Measurements from ENCODE around the gene SLC39A11. TPM values are rescaled to one million over a fixed set of nuclear protein-coding genes. Genes with fewer than 3 reads are reported as not detected.

Gene SLC39A11
- total RNA-seq, 1 donor from 2014 or later, result 34.8 TPM

GRCh38 chr17:72930031-72930430, 162.5 kb downstream of the SLC39A11 start:
- intact Hi-C loops (cut with micrococcal nuclease), result no loop called here
- Mint-ChIP-seq H3K4me3 (no peak overlapping the region), H3K27me3 (no peaks in the 10 kb centered on the region), H3K4me1 (peaks cover 10% of the 10 kb centered on the region), H3K9me3 (no peaks in the 10 kb centered on the region), H3K36me3 (ENCODE audit: low read depth) (peaks cover 5% of the 10 kb centered on the region), H3K27ac (no peak overlapping the region)
- CTCF ChIA-PET, result no interaction called here
- DNase-seq (no peak), ATAC-seq (ENCODE audit: low read depth) (no peak)
- POLR2A ChIA-PET, result no interaction called here
- no peak for TF ChIP-seq CTCF (IDR thresholded peaks at IDR 0.05)

GRCh38 chr17:72928454-72929136, 163.9 kb downstream of the SLC39A11 start:
- no peak overlapping the region for H3K4me3 Mint-ChIP-seq
- CTCF ChIA-PET, result no interaction called here
- no peaks in the 10 kb centered on the region for H3K27me3 Mint-ChIP-seq
- DNase-seq (no peak), ATAC-seq (ENCODE audit: low read depth) (no peak)
- POLR2A ChIA-PET, result no interaction called here
- TF ChIP-seq CTCF (IDR thresholded peaks at IDR 0.05), result no peak
- no peaks in the 10 kb centered on the region for H3K9me3 Mint-ChIP-seq
- H3K27ac Mint-ChIP-seq, result no peak overlapping the region
- intact Hi-C loops (cut with micrococcal nuclease), result no loop called here
- H3K36me3 Mint-ChIP-seq (ENCODE audit: low read depth), result no peaks in the 10 kb centered on the region
- H3K4me1 Mint-ChIP-seq, result peaks cover 10% of the 10 kb centered on the region

GRCh38 chr17:72927760-72928159, 164.7 kb downstream of the SLC39A11 start:
- no peak for ATAC-seq (ENCODE audit: low read depth)
- intact Hi-C loops (cut with micrococcal nuclease), result no loop called here
- H3K27ac Mint-ChIP-seq, result no peak overlapping the region
- H3K9me3 Mint-ChIP-seq, result no peaks in the 10 kb centered on the region
- no peak overlapping the region for H3K4me3 Mint-ChIP-seq
- POLR2A ChIA-PET, result no interaction called here
- CTCF ChIA-PET, result no interaction called here
- no peaks in the 10 kb centered on the region for H3K36me3 Mint-ChIP-seq (ENCODE audit: low read depth)
- no peaks in the 10 kb centered on the region for H3K27me3 Mint-ChIP-seq
- TF ChIP-seq CTCF (IDR thresholded peaks at IDR 0.05), result no peak
- peaks cover 10% of the 10 kb centered on the region for H3K4me1 Mint-ChIP-seq
- no peak for DNase-seq

DNA sequence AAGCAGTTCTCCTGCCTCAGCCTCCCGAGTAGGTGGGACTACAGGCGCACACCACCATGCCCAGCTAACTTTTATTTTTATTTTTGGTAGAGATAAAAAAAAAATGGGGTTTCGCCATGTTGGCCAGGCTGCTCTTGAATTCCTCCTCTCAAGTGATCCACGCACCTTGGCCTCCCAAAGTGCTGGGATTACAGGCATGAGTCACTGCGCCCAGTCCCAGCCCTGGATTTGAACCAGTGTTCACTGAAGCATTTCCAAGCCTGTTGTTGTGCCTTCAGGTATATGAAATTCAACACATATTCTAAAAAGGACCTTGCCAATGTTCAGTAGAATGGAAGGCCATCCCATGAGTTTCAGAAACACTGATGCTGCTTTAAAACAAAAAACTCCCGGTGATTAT, 165.3 kb downstream of the SLC39A11 start:
- H3K4me3 Mint-ChIP-seq, result no peak overlapping the region
- POLR2A ChIA-PET, result no interaction called here
- no peak for TF ChIP-seq CTCF (IDR thresholded peaks at IDR 0.05)
- no peak overlapping the region for H3K27ac Mint-ChIP-seq
- DNase-seq (no peak), ATAC-seq (ENCODE audit: low read depth) (no peak)
- no peaks in the 10 kb centered on the region for H3K9me3 Mint-ChIP-seq
- CTCF ChIA-PET, result no interaction called here
- peaks cover 10% of the 10 kb centered on the region for H3K4me1 Mint-ChIP-seq
- intact Hi-C loops (cut with micrococcal nuclease), result no loop called here
- H3K36me3 Mint-ChIP-seq (ENCODE audit: low read depth), result no peaks in the 10 kb centered on the region
- no peaks in the 10 kb centered on the region for H3K27me3 Mint-ChIP-seq

DNA sequence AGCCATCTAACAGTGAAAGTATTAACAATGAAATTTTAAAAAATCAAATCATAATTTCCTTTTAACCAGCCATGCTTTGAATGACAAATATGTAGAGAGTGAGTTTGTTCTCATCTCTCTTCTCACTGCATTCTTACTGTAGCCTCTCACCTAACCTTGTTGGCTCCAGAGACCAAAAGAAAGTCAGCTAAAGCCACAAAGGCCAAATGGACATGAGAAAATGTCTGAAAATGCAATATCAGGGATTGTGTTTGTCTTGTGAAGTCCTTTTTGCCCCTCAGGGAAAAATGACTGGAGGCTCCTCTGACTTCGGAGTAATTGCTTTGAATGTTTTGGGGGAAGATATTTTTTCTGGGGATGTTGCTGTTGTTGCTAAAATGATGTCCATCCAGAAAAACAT, 166.3 kb downstream of the SLC39A11 start:
- ChIA-PET POLR2A (no interaction called here), CTCF (no interaction called here)
- intact Hi-C loops (cut with micrococcal nuclease), result no loop called here
- no peaks in the 10 kb centered on the region for H3K9me3 Mint-ChIP-seq
- no peaks in the 10 kb centered on the region for H3K27me3 Mint-ChIP-seq
- H3K4me3 Mint-ChIP-seq, result no peak overlapping the region
- no peaks in the 10 kb centered on the region for H3K36me3 Mint-ChIP-seq (ENCODE audit: low read depth)
- no peak for TF ChIP-seq CTCF (IDR thresholded peaks at IDR 0.05)
- H3K27ac Mint-ChIP-seq, result no peak overlapping the region
- no peak for DNase-seq
- no peak for ATAC-seq (ENCODE audit: low read depth)
- peaks cover 4% of the 10 kb centered on the region for H3K4me1 Mint-ChIP-seq
